GM12864 (cell line): ENCODE measurements around the gene SMPD3.
A peak's percentile ranks its signal among the peaks of the same experiment; 100 is the strongest.

ENCODE experiments used
- DNase-seq: peaks from one replicate; pipeline ENCODE4 v3.0.0-alpha.2; 2011; ENCODE audit warnings: low read depth
- H3K4me3 ChIP-seq: 2 replicates; pipeline ENCODE4 v1.5.1; 2011; ENCODE audit warnings: mild to moderate bottlenecking, low read depth, low read length, control low read depth
- CTCF ChIP-seq: IDR thresholded peaks from 2 replicates; pipeline ENCODE4 v1.5.1; 2011; ENCODE audit warnings: low read depth, mild to moderate bottlenecking, moderate library complexity, low read length, control low read depth, inconsistent platforms; ENCODE audit errors: missing control alignments

The SMPD3 gene

GRCh38 chr16:68425498-68426346 is 22.6 kb downstream of the SMPD3 start:
- no peak for TF ChIP-seq CTCF
- no peak for DNase-seq
- no peak overlapping the region for H3K4me3 ChIP-seq

GRCh38 chr16:68423771-68424170 is 24.5 kb downstream of the SMPD3 start:
- no peak overlapping the region for H3K4me3 ChIP-seq
- no peak for DNase-seq
- TF ChIP-seq CTCF: no peak

GRCh38 chr16:68422396-68422960 is 25.8 kb downstream of the SMPD3 start:
- TF ChIP-seq CTCF: no peak
- no peak overlapping the region for H3K4me3 ChIP-seq
- DNase-seq: no peak

GRCh38 chr16:68421076-68421475 is 27.2 kb downstream of the SMPD3 start:
- no peak for DNase-seq
- TF ChIP-seq CTCF: no peak
- no peak overlapping the region for H3K4me3 ChIP-seq

GRCh38 chr16:68420366-68420942 is 27.9 kb downstream of the SMPD3 start:
- no peak for TF ChIP-seq CTCF
- H3K4me3 ChIP-seq: no peak overlapping the region
- DNase-seq: no peak

- H3K4me3 ChIP-seq: peak overlapping the region; percentile 13; the same call in 1 of the 2 replicates
- DNase-seq: peak; percentile 63
- TF ChIP-seq CTCF: no peak
Observed at GRCh38 chr16:68417711-68418301, 30.5 kb downstream of the SMPD3 start.
